Right lobe of liver (tissue), 4 donors: ENCODE measurements around the gene LRRC51.

Experiments
- POLR2A ChIP-seq: fragments of 450-650 bp; IDR thresholded peaks from one replicate; pipeline ENCODE4 v1.6.1; 2017; ENCODE audit warnings: antibody characterized with exemption, mild to moderate bottlenecking
- TF ChIP-seq, protein P1 (sequence below), 4 donors: fragments of 200-600 bp in 3 of 4; fragments of 450-650 bp in 1 of 4; IDR thresholded peaks; one replicate each; pipeline versions ENCODE4 v1.5.1 to v1.8.0; 2016 to 2022; ENCODE audit warnings: antibody characterized with exemption in 4 of 4, mild to moderate bottlenecking in 2 of 4
- donor health status: DM: no; HTN: no; CAD: no.
- donor health status: DM: no; HTN: no; CAD: no.
- donor health status: DM: no; HTN: yes; CAD: no.

DNA sequence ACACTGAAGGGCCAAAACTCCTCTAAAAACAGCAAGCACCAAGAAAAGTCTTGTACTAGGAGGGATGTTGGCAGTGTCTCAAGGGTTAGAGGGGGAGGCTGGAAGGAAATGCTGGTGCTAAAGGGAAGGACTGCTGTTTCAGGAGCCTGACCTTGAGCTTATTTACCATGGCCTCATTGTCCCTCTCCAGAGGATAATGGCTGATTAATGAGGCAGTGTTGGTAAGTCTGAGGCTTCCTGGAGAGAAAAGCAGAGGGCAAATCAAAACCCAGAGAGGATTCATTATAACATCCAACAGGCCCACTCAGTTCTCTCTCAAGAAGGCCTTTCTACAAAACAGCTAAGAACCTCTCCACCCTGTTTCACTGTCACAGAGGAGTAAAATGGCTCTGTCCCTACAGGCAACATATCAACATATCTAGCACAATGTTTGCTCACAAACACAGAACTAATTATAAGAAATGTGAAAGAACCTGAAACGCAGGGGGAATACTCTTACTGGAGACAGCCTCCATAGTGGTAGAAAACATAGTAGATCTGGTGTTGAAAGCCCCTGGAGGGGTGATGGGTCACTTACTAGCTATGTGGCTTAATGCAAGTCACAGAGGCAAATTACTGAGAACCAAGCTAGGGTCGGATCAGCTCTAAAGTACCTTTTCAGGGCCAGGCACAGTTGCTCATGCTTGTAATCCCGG is 31.7 kb upstream of the LRRC51 start:
- TF ChIP-seq POLR2A, result no peak
- TF ChIP-seq, protein P1, sequence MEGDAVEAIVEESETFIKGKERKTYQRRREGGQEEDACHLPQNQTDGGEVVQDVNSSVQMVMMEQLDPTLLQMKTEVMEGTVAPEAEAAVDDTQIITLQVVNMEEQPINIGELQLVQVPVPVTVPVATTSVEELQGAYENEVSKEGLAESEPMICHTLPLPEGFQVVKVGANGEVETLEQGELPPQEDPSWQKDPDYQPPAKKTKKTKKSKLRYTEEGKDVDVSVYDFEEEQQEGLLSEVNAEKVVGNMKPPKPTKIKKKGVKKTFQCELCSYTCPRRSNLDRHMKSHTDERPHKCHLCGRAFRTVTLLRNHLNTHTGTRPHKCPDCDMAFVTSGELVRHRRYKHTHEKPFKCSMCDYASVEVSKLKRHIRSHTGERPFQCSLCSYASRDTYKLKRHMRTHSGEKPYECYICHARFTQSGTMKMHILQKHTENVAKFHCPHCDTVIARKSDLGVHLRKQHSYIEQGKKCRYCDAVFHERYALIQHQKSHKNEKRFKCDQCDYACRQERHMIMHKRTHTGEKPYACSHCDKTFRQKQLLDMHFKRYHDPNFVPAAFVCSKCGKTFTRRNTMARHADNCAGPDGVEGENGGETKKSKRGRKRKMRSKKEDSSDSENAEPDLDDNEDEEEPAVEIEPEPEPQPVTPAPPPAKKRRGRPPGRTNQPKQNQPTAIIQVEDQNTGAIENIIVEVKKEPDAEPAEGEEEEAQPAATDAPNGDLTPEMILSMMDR (IDR thresholded peaks at IDR 0.05), result no peak
